Measurements from ENCODE around the gene NTRK1. TPM values are rescaled to one million over a fixed set of nuclear protein-coding genes. Genes with fewer than 3 reads are reported as not detected.

The NTRK1 gene
- total RNA-seq, 1 experiment from 2014 or later = 0.24 TPM

GRCh38 chr1:156904187-156904959 lies 43.7 kb downstream of the NTRK1 start:
- Histone ChIP-seq H3K14ac (ENCODE audit: insufficient read depth, low read length) (no peak overlapping the region), H2BK120ac (ENCODE audit: low read depth, low read length, poor library complexity, severe bottlenecking) (no peak overlapping the region), H2AK5ac (ENCODE audit: insufficient read length, low read length) (no peak overlapping the region), H3K18ac (ENCODE audit: insufficient read length, low read depth, low read length) (no peak overlapping the region), H2BK5ac (ENCODE audit: insufficient read length, low read length) (no peak overlapping the region), H3K27ac (ENCODE audit: insufficient read length, low read depth, low read length) (no peak overlapping the region), H3K4me1 (ENCODE audit: insufficient read depth, low read length) (no peaks in the 10 kb centered on the region), H2BK15ac (ENCODE audit: low read depth, low read length) (no peak overlapping the region), H4K5ac (ENCODE audit: insufficient read length, low read depth, low read length) (no peak overlapping the region), H3K79me2 (ENCODE audit: insufficient read depth, low read length) (no peaks in the 10 kb centered on the region), H3T11ph (ENCODE audit: low read length) (no peak overlapping the region), H3K56ac (ENCODE audit: insufficient read length, low read depth, low read length) (no peak overlapping the region), H3K4ac (ENCODE audit: low read depth, low read length) (no peak overlapping the region), H4K20me1 (ENCODE audit: control insufficient read depth, insufficient read depth, insufficient read length) (no peaks in the 10 kb centered on the region), H3K4me2 (ENCODE audit: insufficient read depth, insufficient read length, low read length) (no peak overlapping the region), H4K8ac (replicated peaks; ENCODE audit: insufficient read length, low read depth, low read length) (no peak overlapping the region), H2AFZ (ENCODE audit: low read length) (no peak overlapping the region), H4K91ac (ENCODE audit: insufficient read length, low read depth, low read length) (no peak overlapping the region), H3K9me3 (ENCODE audit: control insufficient read depth, low read depth, low read length) (no peaks in the 10 kb centered on the region), H3K9ac (ENCODE audit: extremely low read depth, insufficient read length, low read length) (no peak overlapping the region), H3K23me2 (ENCODE audit: insufficient read length, low read depth, low read length, poor library complexity, severe bottlenecking) (no peaks in the 10 kb centered on the region), H2BK12ac (ENCODE audit: insufficient read length, low read depth, low read length) (no peak overlapping the region), H2BK20ac (ENCODE audit: low read depth, low read length, poor library complexity, severe bottlenecking) (no peak overlapping the region), H3K27me3 (ENCODE audit: insufficient read depth, low read length) (no peaks in the 10 kb centered on the region; the same call in 1 of the 2 replicates), H3K79me1 (ENCODE audit: insufficient read depth, low read depth, low read length, poor library complexity, severe bottlenecking) (no peaks in the 10 kb centered on the region), H3K23ac (ENCODE audit: insufficient read length, low read depth, low read length) (no peak overlapping the region)
- H3K36me3 Mint-ChIP-seq (ENCODE audit: insufficient read depth in 1 of 3, low read depth in 3 of 3) = no peaks in the 10 kb centered on the region
- no peak for DNase-seq
- peaks cover 26% of the 10 kb centered on the region for H3K27me3 Mint-ChIP-seq (ENCODE audit: low read depth)
- H3K9me3 Mint-ChIP-seq = no peaks in the 10 kb centered on the region
- H3K4me3 Mint-ChIP-seq = no peak overlapping the region
- no peak for TF ChIP-seq CTCF (conservative IDR thresholded peaks at IDR 0.05)
- H3K4me1 Mint-ChIP-seq = peaks cover 2 to 15% of the 10 kb centered on the region in 2 experiments
- no peak overlapping the region; a peak in 1 of 7 replicates for H3K27ac Mint-ChIP-seq
- no CpG with 5 or more reads among the region's 19 CpGs for WGBS (ENCODE audit: extremely low coverage, insufficient read length, low lambda C conversion rate)

All from H9 (cell line).